H1 (cell line): Measurements from ENCODE around the gene MTNR1A. TPM values are rescaled to one million over a fixed set of nuclear protein-coding genes. Genes with fewer than 3 reads are reported as not detected.

Source experiments
- CTCF ChIA-PET: fragments of 300-600 bp; sonication (Branson Sonifier 250); formaldehyde crosslinking; loops from one replicate; lab custom pipeline; 2021; ENCODE audit not compliant: partially characterized antibody; lab: Charles Lee
- POLR2A ChIA-PET: fragments of 300-600 bp; sonication (Branson Sonifier 250); formaldehyde crosslinking; loops from one replicate; lab custom pipeline; 2021; ENCODE audit warnings: inconsistent platforms; ENCODE audit not compliant: partially characterized antibody; lab: Charles Lee
- DNase-seq, 2 experiments: peaks; one replicate each; pipeline versions ENCODE4 v3.0.0 to v3.0.0-alpha.2; 2010 to 2022; ENCODE audit warnings: low spot score in 2 of 2, low read depth in 1 of 2, mixed read lengths in 1 of 2
- FAIRE-seq: peaks from 2 replicates; lab custom pipeline; 2011; peaks lifted over from hg19 to GRCh38; lab: Jason Lieb, UNC
- H2AFZ ChIP-seq: 2 replicates; pipeline ENCODE4 v1.8.1; 2012; ENCODE audit warnings: low read length, inconsistent platforms
- H2AK5ac ChIP-seq: 2 replicates; pipeline ENCODE4 v1.6.1; 2013; ENCODE audit warnings: low read depth, low read length
- H2BK120ac ChIP-seq: replicated peaks from 2 replicates; pipeline ENCODE3; 2013; ENCODE audit warnings: low read depth, low read length, inconsistent platforms
- H2BK12ac ChIP-seq: 2 replicates; pipeline ENCODE4 v1.6.1; 2013; ENCODE audit warnings: low read depth, low read length
- H2BK15ac ChIP-seq: 2 replicates; pipeline ENCODE4 v1.6.1; 2013; ENCODE audit warnings: low read length
- H2BK20ac ChIP-seq: 2 replicates; pipeline ENCODE4 v1.6.1; 2013; ENCODE audit warnings: low read length
- H2BK5ac ChIP-seq: 2 replicates; pipeline ENCODE4 v1.6.1; 2013; ENCODE audit warnings: low read depth, low read length
- H3K14ac ChIP-seq: 2 replicates; pipeline ENCODE4 v1.6.1; 2013; ENCODE audit warnings: inconsistent platforms; ENCODE audit not compliant: insufficient read length
- H3K18ac ChIP-seq: 2 replicates; pipeline ENCODE4 v1.6.1; 2013; ENCODE audit warnings: low read length; ENCODE audit errors: extremely low read depth
- H3K23ac ChIP-seq: 2 replicates; pipeline ENCODE4 v1.6.1; 2013; ENCODE audit warnings: inconsistent platforms; ENCODE audit not compliant: insufficient read length
- H3K23me2 ChIP-seq: 2 replicates; pipeline ENCODE4 v1.6.1; 2013; ENCODE audit warnings: low read depth, low read length
- H3K27ac ChIP-seq: 2 replicates; pipeline ENCODE4 v1.6.1; 2011; ENCODE audit warnings: low read depth, low read length, inconsistent platforms
- H3K27me3 ChIP-seq, 4 experiments: replicated peaks in 1 of 4; 1 replicate in 1 of 4; 2 replicates in 3 of 4; pipeline versions ENCODE4 v1.6.1 to v1.8.1; 2011 to 2013; ENCODE audit warnings: low read length in 3 of 4, mild to moderate bottlenecking in 3 of 4, inconsistent platforms in 2 of 4, mixed read lengths in 2 of 4, moderate library complexity in 1 of 4; ENCODE audit not compliant: control insufficient read depth in 3 of 4, insufficient read depth in 3 of 4; ENCODE audit errors: extremely low read depth in 1 of 4
- H3K36me3 ChIP-seq, 4 experiments: 2 replicates each; pipeline versions ENCODE4 v1.6.1 to v1.8.1; 2011 to 2013; ENCODE audit warnings: mild to moderate bottlenecking in 4 of 4, low read length in 3 of 4, moderate library complexity in 2 of 4, control low read depth in 1 of 4, inconsistent platforms in 1 of 4; ENCODE audit not compliant: insufficient read depth in 4 of 4, control insufficient read depth in 2 of 4
- H3K4ac ChIP-seq: replicated peaks from 2 replicates; pipeline ENCODE3; 2013; ENCODE audit warnings: low read length, low read depth, mixed read lengths, inconsistent platforms; ENCODE audit not compliant: insufficient read length
- H3K4me1 ChIP-seq, 4 experiments: replicated peaks in 1 of 4; 1 replicate in 1 of 4; 2 replicates in 3 of 4; pipeline versions ENCODE4 v1.6.1 to v1.8.1; 2011 to 2013; ENCODE audit warnings: low read length in 3 of 4, inconsistent platforms in 2 of 4, mixed read lengths in 1 of 4; ENCODE audit not compliant: insufficient read depth in 4 of 4, control insufficient read depth in 3 of 4
- H3K4me2 ChIP-seq, 2 experiments: 2 replicates each; pipeline versions ENCODE4 v1.6.1 to v1.8.1; 2011 to 2013; ENCODE audit warnings: low read depth in 2 of 2, low read length in 2 of 2, control low read depth in 1 of 2, inconsistent platforms in 1 of 2, mild to moderate bottlenecking in 1 of 2; ENCODE audit not compliant: insufficient read depth in 1 of 2
- H3K4me3 ChIP-seq, 4 experiments: fragments of 200-600, 300-600 bp in 1 of 4; sonication (generic), shearing (Covaris generic), sonication (Bioruptor Twin) in 1 of 4; 2 replicates each; pipeline versions ENCODE4 v1.5.1 to v1.8.1; 2011 to 2016; ENCODE audit warnings: low read length in 4 of 4, low read depth in 3 of 4, control low read depth in 2 of 4, inconsistent platforms in 2 of 4, mild to moderate bottlenecking in 2 of 4, mixed read lengths in 1 of 4, moderate library complexity in 1 of 4; ENCODE audit not compliant: insufficient read depth in 2 of 4; ENCODE audit errors: extremely low read depth in 1 of 4
- H3K56ac ChIP-seq: replicated peaks from 2 replicates; pipeline ENCODE3; 2013; ENCODE audit warnings: low read depth, mild to moderate bottlenecking, mixed read lengths, low read length, inconsistent platforms; ENCODE audit not compliant: insufficient read length
- H3K79me1 ChIP-seq: 2 replicates; pipeline ENCODE4 v1.6.1; 2013; ENCODE audit warnings: low read depth, low read length, control low read depth
- H3K79me2 ChIP-seq, 2 experiments: 2 replicates each; pipeline versions ENCODE4 v1.6.1 to v1.8.1; 2012 to 2013; ENCODE audit warnings: low read length in 2 of 2, mild to moderate bottlenecking in 2 of 2, inconsistent platforms in 1 of 2; ENCODE audit not compliant: insufficient read depth in 2 of 2, control insufficient read depth in 1 of 2
- H3K9ac ChIP-seq, 4 experiments: replicated peaks in 1 of 4; 1 replicate in 1 of 4; 2 replicates in 3 of 4; pipeline versions ENCODE4 v1.6.1 to v1.8.1; 2011 to 2013; ENCODE audit warnings: low read depth in 3 of 4, low read length in 3 of 4, control low read depth in 2 of 4, mild to moderate bottlenecking in 2 of 4, moderate library complexity in 2 of 4, inconsistent platforms in 1 of 4; ENCODE audit errors: extremely low read depth in 1 of 4
- H3K9me3 ChIP-seq, 2 experiments: 2 replicates each; pipeline versions ENCODE4 v1.6.1 to v1.8.1; 2012 to 2013; ENCODE audit warnings: mild to moderate bottlenecking in 2 of 2, moderate library complexity in 2 of 2, control low read depth in 1 of 2, inconsistent platforms in 1 of 2, low read depth in 1 of 2, low read length in 1 of 2, mixed read lengths in 1 of 2; ENCODE audit not compliant: insufficient read depth in 2 of 2
- H4K20me1 ChIP-seq, 2 experiments: replicated peaks in 1 of 2; 2 replicates each; pipeline versions ENCODE3 to v1.8.1; 2011 to 2013; ENCODE audit warnings: inconsistent platforms in 2 of 2, low read length in 2 of 2, mild to moderate bottlenecking in 1 of 2; ENCODE audit not compliant: insufficient read depth in 2 of 2, control insufficient read depth in 1 of 2
- H4K5ac ChIP-seq: 2 replicates; pipeline ENCODE4 v1.6.1; 2013; ENCODE audit warnings: low read length, low read depth, mixed read lengths, inconsistent platforms; ENCODE audit not compliant: insufficient read length
- H4K8ac ChIP-seq: 2 replicates; pipeline ENCODE4 v1.8.0; 2013; ENCODE audit warnings: mild to moderate bottlenecking, moderate library complexity, low read length, inconsistent platforms; ENCODE audit not compliant: insufficient read depth; ENCODE audit errors: extremely low read depth
- H4K91ac ChIP-seq: replicated peaks from 2 replicates; pipeline ENCODE3; 2013; ENCODE audit warnings: low read length, mixed read lengths, inconsistent platforms; ENCODE audit not compliant: insufficient read length
- CHD1 ChIP-seq: IDR thresholded peaks from 2 replicates; pipeline ENCODE4 v1.6.1; 2012; ENCODE audit warnings: low read depth, low read length, improper control_type of control experiment
- CTCF ChIP-seq, 3 experiments: IDR thresholded peaks; 1 replicate in 2 of 3; 2 replicates in 1 of 3; pipeline versions ENCODE4 v1.5.1 to v1.6.1; 2011; ENCODE audit warnings: low read length in 3 of 3, mild to moderate bottlenecking in 3 of 3, inconsistent platforms in 2 of 3, low read depth in 1 of 3, moderate library complexity in 1 of 3; ENCODE audit not compliant: insufficient read depth in 1 of 3; ENCODE audit errors: control extremely low read depth in 1 of 3
- EP300 ChIP-seq, 2 experiments: IDR thresholded peaks; 1 replicate in 1 of 2; 2 replicates in 1 of 2; pipeline ENCODE4 v1.6.1; 2011 to 2012; ENCODE audit warnings: low read depth in 2 of 2, low read length in 2 of 2, mild to moderate bottlenecking in 2 of 2, borderline replicate concordance in 1 of 2, inconsistent platforms in 1 of 2, moderate library complexity in 1 of 2
- EZH2 ChIP-seq: fragments of 200-600 bp; sonication (generic); IDR thresholded peaks from 2 replicates; pipeline ENCODE4 v1.7.1; 2012; ENCODE audit warnings: low read depth, mild to moderate bottlenecking, moderate library complexity, low read length, inconsistent platforms; ENCODE audit not compliant: severe bottlenecking
- HDAC6 ChIP-seq: IDR thresholded peaks from one replicate; pipeline ENCODE4 v1.7.1; 2012; ENCODE audit warnings: low read depth, mild to moderate bottlenecking, inconsistent platforms, low read length, moderate library complexity
- RAD21 ChIP-seq, 2 experiments: IDR thresholded peaks in 1 of 2; conservative IDR thresholded peaks in 1 of 2; 2 replicates each; pipeline ENCODE4 v1.6.1; 2011; ENCODE audit warnings: low read depth in 2 of 2, low read length in 2 of 2, improper control_type of control experiment in 1 of 2, inconsistent platforms in 1 of 2, mild to moderate bottlenecking in 1 of 2, moderate library complexity in 1 of 2
- SAP30 ChIP-seq: fragments of 300-600 bp; sonication (generic); IDR thresholded peaks from 2 replicates; pipeline ENCODE4 v1.7.1; 2012; ENCODE audit warnings: low read length, moderate library complexity, mild to moderate bottlenecking, inconsistent platforms; ENCODE audit not compliant: insufficient read depth, insufficient replicate concordance
- TCF12 ChIP-seq: IDR thresholded peaks from 2 replicates; pipeline ENCODE4 v1.6.1; 2011; ENCODE audit warnings: low read depth, mild to moderate bottlenecking, low read length
- TEAD4 ChIP-seq: IDR thresholded peaks from 2 replicates; pipeline ENCODE4 v1.6.1; 2012; ENCODE audit warnings: low read depth, low read length, inconsistent platforms, mixed read lengths
- WGBS, 2 experiments: shearing (Covaris generic) in 1 of 2; methylation state at CpG; one replicate each; pipeline versions ENCODE4 v1.1.6 to v1.1.7; 2013 to 2015; ENCODE audit warnings: low lambda C conversion rate in 2 of 2, mixed read lengths in 2 of 2, inconsistent platforms in 1 of 2, low coverage in 1 of 2, missing lambda C conversion rate in 1 of 2; ENCODE audit not compliant: insufficient replicate concordance in 2 of 2, insufficient coverage in 1 of 2, insufficient read length in 1 of 2; ENCODE audit errors: extremely low coverage in 1 of 2, missing lambda C conversion rate in 1 of 2; 5-methylcytosine and 5-hydroxymethylcytosine counted together
- polyA plus RNA-seq, 7 experiments: library from polyadenylated mRNA; depleted of rRNA in 3 of 7; stranded (reverse) in 5 of 7; unstranded in 2 of 7; fragments of >200 nt in 5 of 7; fragments of 200-250 nt in 2 of 7; gene quantifications; 1 replicate in 5 of 7; 2 replicates in 1 of 7; 4 replicates in 1 of 7; pipeline versions ENCODE4 v1.2.1 to v1.2.3, GENCODE V29; 2011 to 2013; ENCODE audit warnings: missing spikeins in 2 of 7, mixed read lengths in 2 of 7
- total RNA-seq: library from RNA; stranded (reverse); fragmentation: NEBNext Ultra II Directional; extraction: Animal tissue kit (Norgen Biotek cat#: 25700); gene quantifications from 2 replicates; pipeline ENCODE4 v1.2.1, GENCODE V29; 2021

MTNR1A gene
- total and polyA plus RNA-seq, 2 of the 8 experiments (the other 6 are each of a cell fraction or from before 2014, with no cell fraction given) = 0.45 to 1.0 TPM

DNA sequence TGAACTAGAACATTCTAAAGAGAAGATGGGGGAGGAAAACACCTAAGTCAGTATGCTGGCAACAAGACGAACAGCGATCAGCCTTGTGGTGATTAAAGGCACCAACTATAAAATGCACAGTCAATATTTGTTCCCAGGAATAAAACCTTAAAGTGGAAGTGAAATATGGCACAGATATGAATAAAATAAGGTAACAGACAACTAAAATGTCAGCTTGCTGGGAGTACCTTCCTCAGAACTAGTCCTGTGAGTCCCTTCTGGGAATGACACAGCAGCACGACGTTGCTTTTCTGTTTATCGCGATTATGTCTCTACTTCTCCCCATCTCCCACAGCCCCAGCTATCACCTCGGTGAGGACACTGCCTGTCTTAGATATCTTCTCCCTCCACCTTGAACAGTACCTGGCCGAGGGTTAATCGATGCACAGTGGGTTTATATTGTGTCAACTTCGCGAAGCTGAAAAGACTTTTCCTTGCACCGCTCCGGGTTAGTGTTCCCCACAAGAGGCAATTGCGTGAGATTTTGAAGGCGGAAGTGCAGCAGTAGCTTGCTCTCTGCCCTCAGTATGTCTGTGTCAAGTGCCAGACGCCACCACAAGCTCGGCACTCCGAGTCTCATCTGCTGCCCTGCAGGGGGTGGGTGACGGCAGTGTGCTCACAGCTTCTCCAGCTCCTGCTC is 17.4 kb downstream of the MTNR1A start:
- no peak overlapping the region for H3K18ac ChIP-seq
- no peak overlapping the region for H4K5ac ChIP-seq
- H3K9ac ChIP-seq = no peak overlapping the region
- H3K27ac ChIP-seq = no peak overlapping the region
- H3K9me3 ChIP-seq = peaks cover under 1 to 1% of the 10 kb centered on the region in 2 experiments; a peak in 2 of 4 replicates
- no peak overlapping the region for H2BK5ac ChIP-seq
- H2BK12ac ChIP-seq = no peak overlapping the region
- no peaks in the 10 kb centered on the region for H3K27me3 ChIP-seq
- H3K14ac ChIP-seq = no peak overlapping the region
- H3K79me1 ChIP-seq = no peaks in the 10 kb centered on the region
- H3K4me2 ChIP-seq = no peak overlapping the region
- no peak overlapping the region for H4K8ac ChIP-seq
- no peak overlapping the region for H3K4me3 ChIP-seq
- no peak for DNase-seq
- no peaks in the 10 kb centered on the region for H3K23me2 ChIP-seq
- H3K4me1 ChIP-seq = no peaks in the 10 kb centered on the region
- H2AFZ ChIP-seq = no peak overlapping the region
- 88% methylated on average over 19 of the region's 19 CpGs; no CpG with 5 or more reads in 1 of the 2 experiments for WGBS, 2 experiments
- H2BK120ac ChIP-seq = no peak overlapping the region
- no peaks in the 10 kb centered on the region for H3K79me2 ChIP-seq
- H3K4ac ChIP-seq = no peak overlapping the region
- no peak overlapping the region for H2BK15ac ChIP-seq
- H3K23ac ChIP-seq = no peak overlapping the region
- no peak overlapping the region for H2BK20ac ChIP-seq
- no peaks in the 10 kb centered on the region for H3K36me3 ChIP-seq
- no peak overlapping the region for H2AK5ac ChIP-seq
- FAIRE-seq = no peak
- no peaks in the 10 kb centered on the region for H4K20me1 ChIP-seq
- CTCF ChIA-PET = interaction anchor here (0.7 to 3.9 kb wide), 13 partner anchors 8 to 347 kb away, joined by 3 to 12 read pairs (median 4); partner anchors contain the start of gene CYP4V2
- no peak overlapping the region for H3K56ac ChIP-seq
- POLR2A ChIA-PET = no interaction called here
- H4K91ac ChIP-seq = no peak overlapping the region
- no peak for TF ChIP-seq CTCF (IDR thresholded peaks at IDR 0.05; ENCODE audit: control extremely low read depth in 1 of 3, insufficient read depth in 1 of 3, low read depth in 1 of 3, low read length in 3 of 3)
- no peak for TF ChIP-seq SAP30
- TF ChIP-seq EZH2 = no peak
- no peak for TF ChIP-seq HDAC6
- TF ChIP-seq RAD21 (IDR thresholded peaks at IDR 0.05 in 1 of 2, conservative IDR thresholded peaks at IDR 0.05 in 1 of 2; ENCODE audit: low read depth in 2 of 2, low read length in 2 of 2) = no peak
- TF ChIP-seq EP300 (IDR thresholded peaks at IDR 0.05; ENCODE audit: borderline replicate concordance in 1 of 2, low read depth in 2 of 2, low read length in 2 of 2) = no peak
- no peak for TF ChIP-seq CHD1
- TF ChIP-seq TEAD4 = no peak
- TF ChIP-seq TCF12 = no peak
